GM12892 (cell line): Measurements from ENCODE around the gene OGT.

Source experiments
- POLR2A ChIP-seq: IDR thresholded peaks from 2 replicates; pipeline ENCODE4 v1.6.1; 2011; ENCODE audit warnings: low read depth, low read length, control low read depth
- POLR2AphosphoS5 ChIP-seq: IDR thresholded peaks from 2 replicates; pipeline ENCODE4 v1.6.1; 2011; ENCODE audit warnings: low read depth, low read length, control low read depth
- TAF1 ChIP-seq: IDR thresholded peaks from 2 replicates; pipeline ENCODE4 v1.6.1; 2011; ENCODE audit warnings: low read depth, mild to moderate bottlenecking, control low read depth, low read length, borderline replicate concordance

GRCh38 chrX:71604141-71604540, 71.2 kb downstream of the OGT start:
- no peak for TF ChIP-seq POLR2A
- TF ChIP-seq POLR2AphosphoS5, result no peak
- TF ChIP-seq TAF1, result no peak
